Measurements from ENCODE around the gene AGBL1.

GRCh38 chr15:86411916-86412315 is 332.2 kb downstream of the AGBL1 start:
- no peak for TF ChIP-seq POLR2A (IDR thresholded peaks at IDR 0.05)
- no peak for TF ChIP-seq CTCF (IDR thresholded peaks at IDR 0.05)

Measured in right lobe of liver (tissue), 4 donors.